Activated naive CD4-positive, alpha-beta T cell treated with anti-CD3 and anti-CD28 coated beads, Interleukin-2, amount 10 ng/mL, durations not matched to agents 7 days and 5 days (primary cell): Measurements from ENCODE around the gene KCNC2.

ENCODE experiments used
- CTCF ChIA-PET: fragments of 350-600 bp; sonication (Branson Sonifier 250); formaldehyde crosslinking; loops from one replicate; lab custom pipeline; 2021; ENCODE audit warnings: antibody characterized with exemption; lab: Charles Lee
- DNase-seq: peaks from one replicate; pipeline ENCODE4 v3.0.0-alpha.2; 2020
- H3K27ac Mint-ChIP-seq: one replicate; pipeline ENCODE4 v1.8.0; 2021; ENCODE audit warnings: mild to moderate bottlenecking, moderate library complexity, mixed read lengths
- H3K27me3 Mint-ChIP-seq: one replicate; pipeline ENCODE4 v1.8.0; 2021; ENCODE audit warnings: mild to moderate bottlenecking, mixed read lengths
- H3K36me3 Mint-ChIP-seq: one replicate; pipeline ENCODE4 v1.8.0; 2021; ENCODE audit warnings: mixed read lengths
- H3K4me1 Mint-ChIP-seq: one replicate; pipeline ENCODE4 v1.8.0; 2021; ENCODE audit warnings: mixed read lengths
- H3K4me3 Mint-ChIP-seq: one replicate; pipeline ENCODE4 v1.8.0; 2021; ENCODE audit warnings: mild to moderate bottlenecking, moderate library complexity, mixed read lengths
- H3K9me3 Mint-ChIP-seq: one replicate; pipeline ENCODE4 v1.8.0; 2021; ENCODE audit warnings: mixed read lengths

The KCNC2 gene

DNA sequence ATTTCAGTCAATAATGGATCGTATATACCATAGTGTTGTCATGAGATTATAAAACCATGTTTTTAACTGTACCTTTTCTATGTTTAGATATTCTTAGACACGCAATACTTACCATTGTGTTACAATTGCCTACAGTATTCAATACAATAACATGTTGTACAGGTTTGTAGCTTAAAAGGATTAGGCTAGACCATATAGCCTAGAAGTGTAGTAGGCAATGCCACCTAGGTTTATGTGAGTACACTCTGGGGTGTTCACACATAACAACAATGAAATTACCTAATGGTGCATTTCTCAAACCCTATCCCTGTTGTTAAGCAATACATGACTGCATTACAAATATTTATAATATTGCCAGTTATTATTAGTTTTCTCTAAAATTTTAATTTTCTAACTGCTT is 144.2 kb downstream of the KCNC2 start:
- H3K4me1 Mint-ChIP-seq, result no peaks in the 10 kb centered on the region
- CTCF ChIA-PET, result no interaction called here
- H3K9me3 Mint-ChIP-seq, result peaks cover 4% of the 10 kb centered on the region
- H3K27ac Mint-ChIP-seq, result no peak overlapping the region
- no peak for DNase-seq
- H3K4me3 Mint-ChIP-seq, result no peak overlapping the region
- no peaks in the 10 kb centered on the region for H3K36me3 Mint-ChIP-seq
- no peaks in the 10 kb centered on the region for H3K27me3 Mint-ChIP-seq

DNA sequence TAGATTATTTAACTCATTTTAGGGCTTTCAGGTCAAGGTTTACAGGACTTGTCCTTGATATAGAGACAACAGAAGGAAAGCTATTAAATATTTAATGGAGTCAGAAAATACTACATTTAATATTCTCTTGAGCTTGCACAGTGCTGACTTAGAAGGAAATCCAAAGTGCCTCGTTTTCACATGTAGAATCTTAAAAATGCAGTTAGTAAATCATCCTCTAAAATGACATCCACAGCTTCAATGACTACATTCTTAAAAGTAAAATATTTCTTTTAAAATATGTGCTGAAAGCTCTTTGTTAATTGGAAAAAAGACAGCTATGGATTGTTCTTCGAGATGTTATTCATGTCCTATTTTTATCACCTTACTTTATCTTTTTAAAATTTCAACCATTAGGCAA is 146.9 kb downstream of the KCNC2 start:
- Mint-ChIP-seq H3K9me3 (no peaks in the 10 kb centered on the region), H3K27me3 (no peaks in the 10 kb centered on the region), H3K36me3 (no peaks in the 10 kb centered on the region), H3K4me3 (no peak overlapping the region), H3K27ac (no peak overlapping the region), H3K4me1 (no peaks in the 10 kb centered on the region)
- no peak for DNase-seq
- CTCF ChIA-PET, result no interaction called here

DNA sequence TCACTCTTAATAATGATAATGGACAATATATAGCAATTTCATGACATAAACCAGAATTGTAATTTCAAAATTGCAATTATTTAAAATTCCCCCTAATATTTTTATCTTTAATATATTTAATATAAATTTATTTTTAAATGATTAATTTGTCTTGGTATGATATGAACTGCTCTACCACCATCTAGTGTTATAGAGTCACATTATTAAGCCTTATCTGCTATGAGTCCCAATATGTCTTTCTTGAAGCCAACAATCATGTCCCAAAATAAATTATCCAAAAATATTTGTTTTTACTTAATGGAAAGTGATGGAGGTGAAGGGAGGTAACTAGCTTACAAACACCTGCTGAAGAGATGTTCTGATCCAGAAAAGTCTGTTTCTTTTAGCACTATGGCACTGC is 151.4 kb downstream of the KCNC2 start:
- no peaks in the 10 kb centered on the region for H3K4me1 Mint-ChIP-seq
- no peaks in the 10 kb centered on the region for H3K36me3 Mint-ChIP-seq

DNA sequence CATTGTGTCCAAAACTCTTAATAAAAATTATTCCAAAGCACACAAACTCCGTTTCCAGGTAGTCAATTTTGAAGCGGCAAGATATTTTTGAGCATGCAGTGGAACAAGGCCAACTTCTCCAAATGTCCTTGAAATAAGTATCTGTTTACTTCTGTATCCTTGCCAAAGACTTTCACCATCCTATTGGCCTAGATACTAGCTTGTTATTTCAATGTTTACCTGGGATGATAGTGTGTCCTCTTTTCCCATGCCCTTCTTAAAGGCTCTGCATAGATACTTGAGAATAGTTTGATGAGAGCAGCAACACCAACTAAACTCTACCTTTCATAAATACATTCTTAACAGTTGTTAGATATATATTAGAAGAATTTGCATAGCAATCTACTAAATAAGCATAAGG is 160.9 kb downstream of the KCNC2 start:
- no peak overlapping the region for H3K27ac Mint-ChIP-seq
- no peak for DNase-seq
- CTCF ChIA-PET, result no interaction called here
- no peaks in the 10 kb centered on the region for H3K4me1 Mint-ChIP-seq
- no peaks in the 10 kb centered on the region for H3K27me3 Mint-ChIP-seq
- H3K36me3 Mint-ChIP-seq, result no peaks in the 10 kb centered on the region
- no peak overlapping the region for H3K4me3 Mint-ChIP-seq
- no peaks in the 10 kb centered on the region for H3K9me3 Mint-ChIP-seq

More for the DNA sequence above, 151.4 kb downstream of the KCNC2 start:
- H3K27ac Mint-ChIP-seq, result no peak overlapping the region
- DNase-seq, result no peak
- no peak overlapping the region for H3K4me3 Mint-ChIP-seq
- no peaks in the 10 kb centered on the region for H3K9me3 Mint-ChIP-seq
- CTCF ChIA-PET, result no interaction called here
- H3K27me3 Mint-ChIP-seq, result no peaks in the 10 kb centered on the region

DNA sequence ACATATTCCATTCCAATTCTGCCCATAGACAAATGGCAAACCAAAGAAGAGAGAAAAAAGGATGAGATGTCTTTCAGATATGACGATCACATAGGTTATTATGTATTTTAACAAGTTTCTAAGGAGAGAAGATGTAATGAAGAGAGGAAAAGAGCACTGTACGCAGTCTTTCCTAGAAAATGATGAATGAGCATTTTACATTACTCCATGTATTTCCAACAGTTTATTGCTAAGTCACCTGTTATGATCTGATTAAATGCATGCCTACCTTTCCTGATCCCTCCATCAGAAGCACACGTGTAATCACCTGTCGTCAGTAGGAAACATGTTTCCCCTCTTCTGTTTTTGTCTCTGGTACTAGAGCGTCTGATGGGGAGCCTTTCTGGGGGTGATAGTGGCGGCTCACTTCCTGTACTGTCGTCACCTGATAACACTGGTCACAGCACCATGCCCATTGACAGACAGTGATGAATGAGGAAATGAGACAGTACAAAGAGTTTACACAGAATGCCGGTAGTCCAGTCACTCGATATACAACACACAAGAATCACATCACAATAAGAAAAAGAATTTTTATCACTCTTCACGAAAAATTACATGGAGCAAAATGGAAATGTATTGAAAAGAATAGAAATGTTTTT is 161.6 kb downstream of the KCNC2 start:
- Mint-ChIP-seq H3K27ac (no peak overlapping the region), H3K4me3 (no peak overlapping the region)

DNA sequence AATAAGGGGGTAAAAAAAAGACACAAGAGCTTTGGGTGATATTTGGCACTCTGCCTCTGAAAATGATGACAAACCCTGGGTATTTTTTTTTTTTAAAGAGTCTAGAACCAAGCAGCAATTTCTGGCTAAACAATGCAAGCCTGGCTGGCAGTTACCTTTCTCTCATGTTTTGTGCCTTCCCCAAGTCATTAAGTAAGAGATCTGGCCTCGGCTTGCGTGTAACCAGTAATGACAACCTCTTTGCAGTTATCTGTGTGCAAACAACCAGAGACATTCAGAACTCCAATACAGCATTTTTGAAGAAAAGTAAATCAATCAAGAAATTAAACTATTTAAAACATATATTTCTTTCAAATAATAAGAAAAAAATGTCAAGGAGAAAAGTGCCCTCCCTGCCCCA is 167.5 kb downstream of the KCNC2 start:
- no peak overlapping the region for H3K27ac Mint-ChIP-seq
- no peak for DNase-seq
- H3K4me3 Mint-ChIP-seq, result no peak overlapping the region
- no peaks in the 10 kb centered on the region for H3K9me3 Mint-ChIP-seq
- CTCF ChIA-PET, result no interaction called here
- H3K27me3 Mint-ChIP-seq, result no peaks in the 10 kb centered on the region
- no peaks in the 10 kb centered on the region for H3K4me1 Mint-ChIP-seq
- H3K36me3 Mint-ChIP-seq, result no peaks in the 10 kb centered on the region

More for the DNA sequence above, 161.6 kb downstream of the KCNC2 start:
- CTCF ChIA-PET, result no interaction called here
- Mint-ChIP-seq H3K36me3 (no peaks in the 10 kb centered on the region), H3K9me3 (no peaks in the 10 kb centered on the region), H3K4me1 (no peaks in the 10 kb centered on the region), H3K27me3 (no peaks in the 10 kb centered on the region)
- DNase-seq, result no peak

DNA sequence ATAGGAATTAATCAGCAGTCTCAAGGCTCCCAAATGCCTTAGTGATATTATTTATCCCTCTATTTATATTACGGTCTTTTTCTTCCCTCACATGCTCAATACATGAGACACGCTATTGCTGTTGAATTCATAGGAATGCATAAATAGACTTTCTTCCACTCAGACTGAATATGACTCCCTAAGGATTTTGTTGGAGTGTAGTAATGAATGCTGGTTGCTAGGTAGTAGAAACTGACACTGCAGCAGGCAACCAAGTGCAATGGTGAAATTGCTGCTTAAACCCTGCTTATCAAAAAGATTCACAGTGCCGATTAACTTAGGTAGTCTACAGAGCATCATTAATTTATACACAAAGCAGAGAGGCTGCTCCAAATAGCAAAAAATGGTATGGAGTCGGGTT is 168.2 kb downstream of the KCNC2 start:
- no peaks in the 10 kb centered on the region for H3K4me1 Mint-ChIP-seq
- CTCF ChIA-PET, result no interaction called here
- H3K9me3 Mint-ChIP-seq, result no peaks in the 10 kb centered on the region

DNA sequence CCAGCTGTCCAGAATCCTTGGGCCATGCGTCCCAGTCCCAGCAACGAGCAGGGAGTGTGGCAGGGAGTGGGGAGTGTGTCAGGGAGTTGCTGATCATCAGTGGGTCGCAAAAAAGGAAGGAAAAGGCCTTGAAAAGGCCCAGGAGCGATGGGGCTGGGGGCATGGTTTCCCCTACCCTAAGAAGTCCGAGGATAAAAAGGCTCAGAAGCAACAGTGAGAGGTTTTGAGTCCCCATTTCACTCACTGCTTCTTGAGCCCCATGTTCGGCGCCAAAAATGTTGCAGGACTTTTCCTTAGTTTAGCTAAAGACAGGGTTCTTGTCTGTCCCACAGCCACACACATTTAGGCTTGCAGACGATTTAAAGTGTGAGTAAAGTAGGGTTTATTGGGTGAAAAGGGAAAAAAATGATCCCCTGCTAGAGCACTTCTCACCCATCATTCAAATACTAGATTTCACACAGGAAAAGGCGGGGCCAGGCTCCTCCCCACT is 189.5 kb downstream of the KCNC2 start:
- Mint-ChIP-seq H3K4me3 (no peak overlapping the region), H3K36me3 (no peaks in the 10 kb centered on the region), H3K27me3 (no peaks in the 10 kb centered on the region), H3K4me1 (no peaks in the 10 kb centered on the region), H3K27ac (no peak overlapping the region), H3K9me3 (peaks cover 34% of the 10 kb centered on the region)
- DNase-seq, result no peak
- CTCF ChIA-PET, result no interaction called here

More for the DNA sequence above, 168.2 kb downstream of the KCNC2 start:
- H3K36me3 Mint-ChIP-seq, result no peaks in the 10 kb centered on the region
- no peak overlapping the region for H3K27ac Mint-ChIP-seq
- no peak for DNase-seq
- no peaks in the 10 kb centered on the region for H3K27me3 Mint-ChIP-seq
- no peak overlapping the region for H3K4me3 Mint-ChIP-seq

DNA sequence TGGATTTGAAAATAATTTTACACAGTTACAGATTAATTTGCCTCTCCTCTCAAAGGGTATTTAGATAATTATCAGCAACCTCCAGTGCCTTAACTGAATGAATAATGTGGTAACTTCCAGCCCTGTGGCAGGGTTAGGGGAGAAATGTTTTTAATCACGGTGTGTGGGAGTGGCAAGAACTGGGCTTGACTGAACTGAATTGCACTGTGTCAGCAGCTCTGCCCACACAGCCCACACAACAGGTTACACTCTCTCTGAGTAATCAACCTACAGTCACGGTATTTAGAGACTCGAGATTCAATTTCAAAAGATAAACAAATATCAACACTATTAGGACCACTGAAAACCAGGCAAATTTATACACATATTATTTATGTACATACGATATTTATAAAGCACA is 198.5 kb downstream of the KCNC2 start:
- Mint-ChIP-seq H3K4me3 (no peak overlapping the region), H3K36me3 (no peaks in the 10 kb centered on the region), H3K4me1 (no peaks in the 10 kb centered on the region), H3K27ac (no peak overlapping the region), H3K27me3 (no peaks in the 10 kb centered on the region), H3K9me3 (no peaks in the 10 kb centered on the region)
- DNase-seq, result no peak
- CTCF ChIA-PET, result no interaction called here

DNA sequence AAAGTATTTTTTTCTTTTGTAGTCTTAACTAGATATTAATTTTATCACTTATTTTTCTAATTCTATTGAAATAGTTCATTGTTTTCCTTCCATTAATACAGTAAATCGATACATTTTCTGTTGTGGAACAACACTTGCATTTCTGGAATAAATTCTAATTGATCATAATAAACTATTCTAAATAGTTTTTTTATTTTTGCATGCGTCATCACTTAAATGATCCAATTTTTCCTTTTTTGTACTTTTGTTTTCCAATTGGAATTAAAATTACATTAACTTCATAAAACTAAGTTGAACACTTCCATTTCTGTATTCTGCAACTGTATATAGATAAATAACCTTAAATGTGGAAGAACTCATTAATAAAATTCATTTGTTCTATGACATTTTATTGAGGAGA is 202.5 kb downstream of the KCNC2 start:
- DNase-seq, result no peak
- Mint-ChIP-seq H3K9me3 (peaks cover 2% of the 10 kb centered on the region), H3K4me1 (no peaks in the 10 kb centered on the region), H3K4me3 (no peak overlapping the region), H3K27ac (no peak overlapping the region), H3K36me3 (no peaks in the 10 kb centered on the region), H3K27me3 (no peaks in the 10 kb centered on the region)
- CTCF ChIA-PET, result no interaction called here

DNA sequence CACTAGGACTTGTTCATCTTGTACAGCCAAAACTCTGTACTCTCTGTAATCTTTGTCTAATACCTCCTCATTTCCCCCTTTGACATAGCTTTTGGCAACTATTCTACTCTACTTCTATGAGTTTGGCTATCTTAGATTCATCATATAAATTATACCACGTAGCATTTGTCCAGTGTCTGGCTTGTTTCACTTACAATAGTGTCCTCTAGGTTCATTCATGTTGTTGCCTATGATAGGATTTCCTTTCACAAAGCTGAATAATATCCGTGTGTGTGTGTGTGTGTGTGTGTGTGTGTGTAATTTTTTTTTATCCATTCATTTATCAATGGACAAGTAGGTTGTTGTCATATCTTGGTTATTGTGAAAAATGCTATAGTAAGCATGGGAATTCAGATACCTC is 209.5 kb downstream of the KCNC2 start:
- Mint-ChIP-seq H3K4me1 (no peaks in the 10 kb centered on the region), H3K9me3 (peaks cover 4% of the 10 kb centered on the region), H3K36me3 (no peaks in the 10 kb centered on the region), H3K27me3 (no peaks in the 10 kb centered on the region), H3K27ac (no peak overlapping the region), H3K4me3 (no peak overlapping the region)
- CTCF ChIA-PET, result no interaction called here
- DNase-seq, result no peak

DNA sequence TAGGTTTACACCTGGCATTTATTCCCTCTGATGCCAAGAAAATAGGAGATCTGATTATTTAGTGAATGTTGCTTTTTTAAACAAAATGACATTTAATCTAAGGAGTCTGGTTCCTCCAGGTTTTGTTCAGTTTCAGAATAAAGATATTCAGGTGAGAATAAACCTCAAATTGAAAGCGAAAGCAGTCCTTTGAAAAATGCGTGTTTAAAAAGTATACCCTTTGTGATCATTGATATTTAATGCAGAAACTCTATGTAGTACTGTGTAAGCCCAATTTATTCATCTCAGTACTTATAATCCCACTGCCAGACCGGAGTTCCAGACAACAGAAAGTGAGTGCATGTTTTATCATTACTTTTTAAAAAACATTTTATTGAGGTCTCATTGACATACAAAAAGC is 210.2 kb downstream of the KCNC2 start:
- peaks cover 4% of the 10 kb centered on the region for H3K9me3 Mint-ChIP-seq
- H3K36me3 Mint-ChIP-seq, result no peaks in the 10 kb centered on the region
- CTCF ChIA-PET, result no interaction called here
- no peak for DNase-seq
- no peaks in the 10 kb centered on the region for H3K4me1 Mint-ChIP-seq
- no peak overlapping the region for H3K27ac Mint-ChIP-seq
- no peaks in the 10 kb centered on the region for H3K27me3 Mint-ChIP-seq
- no peak overlapping the region for H3K4me3 Mint-ChIP-seq
